ENCODE results near the gene CYP26B1. TPM values are rescaled to one million over a fixed set of nuclear protein-coding genes. Genes with fewer than 3 reads are reported as not detected.

The CYP26B1 gene
- total and polyA plus RNA-seq, 2 donors from 2014 or later, result 2.5 to 3.1 TPM

DNA sequence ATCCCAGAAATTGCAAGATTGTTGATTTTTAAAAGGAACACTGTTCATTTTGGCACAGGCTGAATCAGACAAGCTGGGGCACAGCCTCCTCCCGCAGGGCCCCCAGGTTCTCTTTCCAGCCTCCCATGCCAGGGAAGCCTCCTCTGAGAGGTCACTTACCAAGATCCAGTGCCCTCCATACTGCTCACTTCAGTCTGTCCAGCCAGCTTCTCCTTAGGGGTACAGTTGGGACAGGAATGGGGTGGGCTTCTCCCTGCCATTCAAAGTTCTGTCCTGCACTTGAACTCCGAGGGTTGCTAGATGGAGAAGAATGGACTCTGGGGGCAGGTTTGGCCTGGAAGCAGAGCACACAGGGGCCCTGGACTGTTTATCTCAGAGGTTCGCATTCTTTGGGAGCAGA lies 7.5 kb upstream of the CYP26B1 start:
- Histone ChIP-seq H3K4me1 (ENCODE audit: control insufficient read depth in 2 of 3, insufficient read depth in 2 of 3, low read depth in 1 of 3, low read length in 3 of 3) (peaks cover 0 to 1% (median 1%) of the 10 kb centered on the region in 3 donors), H3K4me3 (ENCODE audit: low read length in 3 of 3) (no peak overlapping the region), H3K9ac (ENCODE audit: low read length in 3 of 3) (no peak overlapping the region), H3K27ac (ENCODE audit: low read depth in 2 of 2, low read length in 2 of 2) (no peak overlapping the region), H3K9me3 (ENCODE audit: control insufficient read depth in 2 of 3, insufficient read depth in 1 of 3, low read length in 3 of 3) (no peaks in the 10 kb centered on the region), H3K27me3 (ENCODE audit: control insufficient read depth, insufficient read depth, low read length) (peaks cover 8% of the 10 kb centered on the region), H3K36me3 (ENCODE audit: control insufficient read depth in 2 of 3, insufficient read depth in 3 of 3, low read length in 3 of 3) (no peaks in the 10 kb centered on the region)
- intact Hi-C loops (cut with DNase I), result no loop called here
- no peak for FAIRE-seq
- TF ChIP-seq, protein P1, sequence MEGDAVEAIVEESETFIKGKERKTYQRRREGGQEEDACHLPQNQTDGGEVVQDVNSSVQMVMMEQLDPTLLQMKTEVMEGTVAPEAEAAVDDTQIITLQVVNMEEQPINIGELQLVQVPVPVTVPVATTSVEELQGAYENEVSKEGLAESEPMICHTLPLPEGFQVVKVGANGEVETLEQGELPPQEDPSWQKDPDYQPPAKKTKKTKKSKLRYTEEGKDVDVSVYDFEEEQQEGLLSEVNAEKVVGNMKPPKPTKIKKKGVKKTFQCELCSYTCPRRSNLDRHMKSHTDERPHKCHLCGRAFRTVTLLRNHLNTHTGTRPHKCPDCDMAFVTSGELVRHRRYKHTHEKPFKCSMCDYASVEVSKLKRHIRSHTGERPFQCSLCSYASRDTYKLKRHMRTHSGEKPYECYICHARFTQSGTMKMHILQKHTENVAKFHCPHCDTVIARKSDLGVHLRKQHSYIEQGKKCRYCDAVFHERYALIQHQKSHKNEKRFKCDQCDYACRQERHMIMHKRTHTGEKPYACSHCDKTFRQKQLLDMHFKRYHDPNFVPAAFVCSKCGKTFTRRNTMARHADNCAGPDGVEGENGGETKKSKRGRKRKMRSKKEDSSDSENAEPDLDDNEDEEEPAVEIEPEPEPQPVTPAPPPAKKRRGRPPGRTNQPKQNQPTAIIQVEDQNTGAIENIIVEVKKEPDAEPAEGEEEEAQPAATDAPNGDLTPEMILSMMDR (IDR thresholded peaks at IDR 0.05; ENCODE audit: borderline replicate concordance, extremely low read depth, insufficient read depth), result no peak
- DNase-seq, result peak in 1 of 5 donors; percentile 4

DNA sequence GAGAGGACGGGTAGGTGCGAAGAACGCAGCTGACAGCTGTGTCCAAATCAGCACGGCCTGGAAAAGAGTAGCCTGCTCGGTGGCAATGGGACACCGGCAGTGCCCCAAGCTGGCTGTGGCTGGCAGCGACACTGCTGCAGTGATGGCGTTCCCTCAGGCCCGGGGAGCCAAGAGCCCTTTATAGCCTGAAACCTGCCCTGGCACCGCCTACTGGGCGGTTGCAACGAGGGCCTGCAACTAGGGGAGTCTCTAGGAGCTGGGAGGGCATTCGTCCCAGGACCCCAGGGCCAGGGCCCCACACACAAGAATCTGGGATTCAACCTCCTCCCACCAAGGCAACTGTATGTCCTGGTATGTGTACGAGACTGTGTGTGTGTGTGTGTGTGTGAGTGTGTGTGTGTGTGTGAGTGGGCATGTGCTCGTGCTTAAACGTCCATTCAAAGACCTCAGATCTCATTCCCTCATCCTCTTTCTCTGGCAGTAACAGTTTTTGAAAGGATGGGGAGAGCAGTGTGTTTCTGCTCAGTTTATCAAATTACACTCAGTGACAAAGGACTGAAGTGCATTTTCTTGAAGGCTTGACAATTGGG lies 6.8 kb upstream of the CYP26B1 start:
- intact Hi-C loops (cut with DNase I), result loop anchor here (5.0 kb wide), 1 partner anchor 607 kb away; no protein-coding TSS in a partner anchor
- no peak overlapping the region for H3K4me3 ChIP-seq (ENCODE audit: low read length in 3 of 3)
- H3K4me1 ChIP-seq (ENCODE audit: control insufficient read depth in 2 of 3, insufficient read depth in 2 of 3, low read depth in 1 of 3, low read length in 3 of 3), result peaks cover 0 to 7% (median 3%) of the 10 kb centered on the region in 3 donors
- TF ChIP-seq, protein P1 (IDR thresholded peaks at IDR 0.05; ENCODE audit: borderline replicate concordance, extremely low read depth, insufficient read depth), result no peak
- no peak overlapping the region for H3K9ac ChIP-seq (ENCODE audit: low read length in 3 of 3)
- peaks cover 12% of the 10 kb centered on the region for H3K27me3 ChIP-seq (ENCODE audit: control insufficient read depth, insufficient read depth, low read length)
- H3K36me3 ChIP-seq (ENCODE audit: control insufficient read depth in 2 of 3, insufficient read depth in 3 of 3, low read length in 3 of 3), result no peaks in the 10 kb centered on the region
- FAIRE-seq, result no peak
- peak in 2 of 5 donors; percentile 13 to 43 for DNase-seq
- H3K27ac ChIP-seq (ENCODE audit: low read depth in 2 of 2, low read length in 2 of 2), result no peak overlapping the region
- no peaks in the 10 kb centered on the region for H3K9me3 ChIP-seq (ENCODE audit: control insufficient read depth in 2 of 3, insufficient read depth in 1 of 3, low read length in 3 of 3)

DNA sequence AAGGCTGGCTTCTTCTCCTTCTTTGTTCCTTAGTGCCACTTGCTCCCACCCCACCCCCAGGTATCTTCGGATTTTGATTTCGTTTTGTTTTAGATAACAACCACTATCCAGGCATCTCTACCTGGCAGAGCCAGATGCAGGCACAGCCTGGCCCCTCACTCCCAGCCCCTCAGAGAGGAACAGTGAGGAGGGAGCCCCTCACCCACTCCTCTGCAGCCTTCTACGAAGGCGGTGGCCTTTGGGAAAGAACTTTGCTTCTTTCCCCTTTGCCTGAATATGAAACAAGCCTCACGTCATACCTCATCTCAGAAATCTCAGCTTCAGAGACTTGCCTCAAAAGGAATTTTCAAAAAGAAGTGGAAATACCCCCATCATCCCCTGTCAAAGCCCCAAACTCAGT lies 6.3 kb upstream of the CYP26B1 start:
- Histone ChIP-seq H3K36me3 (ENCODE audit: control insufficient read depth in 2 of 3, insufficient read depth in 3 of 3, low read length in 3 of 3) (no peaks in the 10 kb centered on the region), H3K27me3 (ENCODE audit: control insufficient read depth, insufficient read depth, low read length) (peaks cover 15% of the 10 kb centered on the region), H3K9me3 (ENCODE audit: control insufficient read depth in 2 of 3, insufficient read depth in 1 of 3, low read length in 3 of 3) (no peaks in the 10 kb centered on the region), H3K4me3 (ENCODE audit: low read length in 3 of 3) (no peak overlapping the region), H3K4me1 (ENCODE audit: control insufficient read depth in 2 of 3, insufficient read depth in 2 of 3, low read depth in 1 of 3, low read length in 3 of 3) (peaks cover 0 to 12% (median 3%) of the 10 kb centered on the region in 3 donors), H3K9ac (ENCODE audit: low read length in 3 of 3) (no peak overlapping the region), H3K27ac (ENCODE audit: low read depth in 2 of 2, low read length in 2 of 2) (no peak overlapping the region)
- DNase-seq, result peak in 1 of 5 donors; percentile 6
- intact Hi-C loops (cut with DNase I), result loop anchor here (5.0 kb wide), 1 partner anchor 607 kb away; no protein-coding TSS in a partner anchor
- FAIRE-seq, result no peak
- TF ChIP-seq, protein P1 (IDR thresholded peaks at IDR 0.05; ENCODE audit: borderline replicate concordance, extremely low read depth, insufficient read depth), result no peak

Measured in kidney (tissue), 14 donors.